ENCODE measurements around the gene PALLD. TPM values are rescaled to one million over a fixed set of nuclear protein-coding genes. Genes with fewer than 3 reads are reported as not detected.

PALLD gene
- total RNA-seq, 1 donor from 2014 or later = 104 TPM

DNA sequence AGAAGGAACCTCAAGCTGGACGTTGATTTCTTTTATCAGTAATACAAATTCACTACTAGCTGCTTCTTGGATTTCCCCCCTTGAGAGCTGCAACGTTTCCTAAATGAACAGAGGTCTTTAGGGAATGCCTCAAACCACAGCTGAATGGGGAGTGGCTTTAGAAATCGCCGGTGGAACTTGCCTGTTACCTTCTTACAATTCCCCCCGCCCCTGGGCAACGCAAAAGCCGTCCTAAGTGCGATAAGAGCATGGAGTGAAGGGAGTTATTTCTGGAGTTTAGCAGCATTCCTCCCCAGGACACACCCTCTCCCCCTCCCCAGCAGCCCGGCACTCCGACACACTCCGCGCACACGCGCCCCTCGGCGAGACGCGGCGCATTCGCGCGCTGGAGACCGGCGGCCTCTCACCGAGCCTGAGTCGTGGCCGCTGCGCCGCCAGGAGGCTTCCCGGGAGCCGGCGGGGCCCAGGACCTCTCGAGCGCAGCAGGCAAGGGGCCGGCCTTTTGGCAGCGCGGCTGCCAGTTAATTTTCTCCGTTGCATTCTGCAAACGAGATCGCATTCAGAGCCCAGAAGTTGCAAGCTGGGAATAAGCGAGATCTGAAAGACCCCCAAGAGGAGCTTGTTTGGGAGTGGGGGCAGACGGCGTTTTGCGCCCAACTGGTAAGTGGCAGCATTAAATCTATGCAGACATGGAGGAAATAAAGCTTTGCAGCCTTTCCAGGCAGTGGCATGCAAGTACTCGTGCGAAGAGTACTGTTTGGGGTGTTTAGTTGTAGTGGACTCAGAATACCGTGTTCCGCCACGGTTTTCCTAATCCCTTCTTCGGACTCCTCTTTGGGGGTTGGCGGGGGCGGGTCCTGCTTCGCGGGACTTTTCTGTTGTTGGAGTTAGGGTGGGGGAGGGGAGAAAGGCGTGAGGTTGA, 134.7 kb downstream of the PALLD start:
- intact Hi-C loops (cut with DNase I) = no loop called here
- ATAC-seq (peak; percentile 91), DNase-seq (ENCODE audit: low spot score) (peak; percentile 70)

GRCh38 chr4:168632301-168632725, 135.5 kb downstream of the PALLD start:
- intact Hi-C loops (cut with DNase I) = no loop called here
- no peak for ATAC-seq
- DNase-seq (ENCODE audit: low spot score) = no peak

- ATAC-seq = no peak
Measured at GRCh38 chr4:168633064-168633463, 136.2 kb downstream of the PALLD start.

GRCh38 chr4:168633496-168633895, 136.6 kb downstream of the PALLD start:
- DNase-seq (ENCODE audit: low spot score) (no peak), ATAC-seq (no peak)
- intact Hi-C loops (cut with DNase I) = no loop called here

More at GRCh38 chr4:168633064-168633463, 136.2 kb downstream of the PALLD start:
- intact Hi-C loops (cut with DNase I) = no loop called here
- no peak for DNase-seq (ENCODE audit: low spot score)

DNA sequence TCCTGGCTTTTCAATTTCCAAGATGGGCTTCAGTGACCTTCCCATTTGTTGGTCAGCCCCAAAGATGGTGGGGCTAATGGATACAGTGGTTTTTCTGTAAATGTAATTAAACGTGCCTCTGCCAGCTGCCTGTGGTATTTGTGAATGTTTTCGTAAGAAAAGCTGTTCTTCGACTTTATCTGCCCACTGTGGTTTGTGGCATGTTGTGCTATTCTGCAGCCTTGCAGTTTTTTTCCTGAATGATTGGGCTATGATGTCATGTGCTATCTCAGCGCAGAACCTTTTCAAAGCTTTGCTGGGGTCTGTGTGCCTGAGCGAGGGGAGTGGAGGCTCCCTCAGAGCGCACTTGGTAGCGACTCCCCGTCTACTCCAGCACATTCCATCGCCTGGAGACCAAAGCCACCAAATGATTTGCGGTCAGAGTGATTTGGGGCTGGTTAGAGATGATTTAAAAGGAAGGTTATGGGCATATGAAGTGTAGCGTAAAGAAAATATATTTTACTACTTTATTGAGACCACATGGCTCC, 137.5 kb downstream of the PALLD start:
- DNase-seq (ENCODE audit: low spot score) (no peak), ATAC-seq (peak; percentile 26)
- intact Hi-C loops (cut with DNase I) = no loop called here

- DNase-seq (ENCODE audit: low spot score) (no peak), ATAC-seq (no peak)
- intact Hi-C loops (cut with DNase I) = no loop called here
Measured at GRCh38 chr4:168636040-168636439, 139.2 kb downstream of the PALLD start.

DNA sequence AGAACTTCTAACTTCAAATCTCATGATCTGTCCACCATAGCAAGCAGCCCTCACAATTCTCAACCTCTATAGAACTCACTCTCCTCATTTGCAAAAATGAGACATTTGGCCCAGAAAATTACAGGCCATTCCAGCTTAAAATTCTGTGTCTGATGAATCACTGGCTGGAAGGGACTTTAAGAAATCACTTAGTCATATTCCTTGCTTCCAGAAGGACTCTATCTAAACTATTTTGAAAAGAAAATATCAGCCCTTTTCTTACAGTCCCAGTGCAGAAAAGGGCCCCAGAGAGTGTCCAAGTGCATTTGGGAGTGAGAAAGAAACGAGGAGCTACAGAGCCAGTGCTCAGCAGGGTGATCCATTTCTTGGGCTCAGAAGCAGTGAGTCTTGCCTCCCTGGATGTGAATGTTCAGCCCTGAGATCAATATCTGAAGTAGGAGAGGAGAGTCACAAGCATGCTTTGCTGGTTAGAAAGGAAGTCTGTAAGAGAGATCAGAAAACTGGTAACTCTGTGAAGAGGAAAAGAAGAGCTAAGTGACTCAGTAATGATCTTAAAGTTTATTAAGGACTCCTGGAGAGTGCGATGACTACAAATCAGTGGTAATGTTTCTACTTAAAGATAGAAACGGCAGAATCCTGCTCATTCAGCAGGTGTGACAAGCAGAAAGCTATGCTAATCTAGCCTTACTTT, 139.8 kb downstream of the PALLD start:
- intact Hi-C loops (cut with DNase I) = no loop called here

DNA sequence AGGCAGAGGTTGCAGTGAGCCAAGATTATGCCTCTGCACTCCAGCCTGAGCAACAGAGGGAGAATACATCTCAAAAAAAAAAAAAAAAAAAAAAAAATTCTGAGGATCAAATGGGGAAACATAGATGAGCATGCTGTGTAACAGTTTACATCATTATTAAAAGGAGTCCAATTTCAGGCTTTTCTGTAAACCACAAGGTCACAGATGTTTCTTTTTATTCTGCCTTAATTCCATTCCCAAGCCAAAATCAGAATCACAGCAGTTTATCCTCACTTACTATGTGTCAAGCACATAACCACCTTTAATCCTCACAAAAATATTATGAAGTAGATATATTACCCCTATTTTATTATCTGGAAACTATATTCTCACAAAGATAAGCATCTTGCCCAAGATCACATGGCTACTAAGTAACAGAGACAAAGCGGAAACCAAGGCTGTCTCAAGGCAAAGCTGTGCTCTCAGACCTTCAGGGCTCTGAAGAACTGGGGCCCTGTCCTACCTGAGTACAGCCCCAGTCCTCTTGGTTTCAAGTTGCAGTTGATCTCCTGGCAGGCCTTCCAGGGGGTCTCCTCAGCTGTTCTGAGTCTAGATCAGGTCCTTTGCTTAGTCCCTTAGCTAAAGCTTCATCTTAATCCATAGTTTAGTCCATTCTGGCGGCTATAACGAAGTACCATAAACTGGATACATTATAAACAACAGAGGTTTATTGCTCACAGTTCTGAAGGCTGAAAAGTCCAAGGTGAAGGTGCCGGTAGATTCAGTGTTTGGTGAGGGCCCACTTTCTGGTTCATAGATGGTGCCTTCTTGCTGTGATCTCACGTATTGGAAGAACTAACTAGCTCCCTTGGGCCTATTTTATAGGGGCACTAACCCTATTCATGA, 141.3 kb downstream of the PALLD start:
- ATAC-seq = peak; percentile 27
- intact Hi-C loops (cut with DNase I) = no loop called here
- DNase-seq (ENCODE audit: low spot score) = no peak

More for the DNA sequence above, 139.8 kb downstream of the PALLD start:
- DNase-seq (ENCODE audit: low spot score) (no peak), ATAC-seq (peak; percentile 6)

DNA sequence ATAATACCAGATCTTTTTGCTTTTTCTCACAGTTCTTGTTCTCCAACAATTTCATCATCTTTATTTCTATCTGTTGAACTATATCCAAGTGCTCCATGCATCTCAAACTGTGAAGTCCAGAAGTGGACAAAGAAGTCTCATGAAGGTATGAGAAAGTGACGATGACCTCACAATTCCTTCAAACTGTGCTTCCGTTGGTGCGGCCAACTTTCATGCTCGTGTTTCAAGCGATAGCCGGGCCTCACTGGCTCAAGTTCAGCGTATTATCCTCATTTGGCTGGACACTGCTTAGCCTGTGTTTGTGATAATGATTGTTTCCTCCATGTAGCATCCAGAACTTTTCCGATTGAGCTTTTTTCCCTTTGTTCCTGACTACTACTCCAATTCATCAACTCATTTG, 143.1 kb downstream of the PALLD start:
- DNase-seq (ENCODE audit: low spot score) (no peak), ATAC-seq (no peak)
- intact Hi-C loops (cut with DNase I) = no loop called here

DNA sequence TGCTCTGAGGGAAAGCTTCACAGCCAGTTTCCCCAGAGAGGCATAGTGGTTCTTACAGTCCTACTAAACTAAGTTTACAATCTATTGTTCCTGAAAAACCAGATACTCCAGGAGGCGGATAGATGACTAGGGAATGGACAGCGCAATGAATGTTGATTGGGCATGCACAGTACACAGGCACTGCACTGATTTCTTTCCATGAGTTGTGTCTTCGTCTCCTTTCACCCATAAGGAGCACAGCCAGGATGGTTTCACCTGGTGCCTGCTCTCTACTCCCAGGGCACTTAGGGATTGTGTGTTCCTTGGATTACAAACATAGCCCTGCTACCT, 144.9 kb downstream of the PALLD start:
- ATAC-seq (no peak), DNase-seq (ENCODE audit: low spot score) (no peak)
- intact Hi-C loops (cut with DNase I) = no loop called here

DNA sequence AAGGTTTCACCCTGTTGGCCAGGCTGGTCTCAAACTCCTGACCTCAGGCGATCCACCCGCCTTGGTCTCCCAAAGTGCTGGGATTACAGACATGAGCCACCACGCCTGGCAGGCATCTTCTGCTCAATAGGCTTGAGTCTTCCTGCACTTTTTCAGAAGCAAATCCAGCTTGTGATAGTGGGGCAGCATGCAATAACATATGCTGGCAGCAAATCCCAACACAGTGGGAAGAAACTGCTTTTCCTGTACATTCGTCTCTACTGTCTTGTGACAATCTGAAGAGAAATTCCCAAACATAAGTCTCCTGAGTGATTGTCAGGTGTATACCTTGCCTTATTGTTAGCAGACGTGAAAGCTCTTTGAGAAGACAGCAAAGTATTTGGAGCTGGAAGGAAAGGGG, 145.7 kb downstream of the PALLD start:
- intact Hi-C loops (cut with DNase I) = no loop called here
- ATAC-seq = no peak
- DNase-seq (ENCODE audit: low spot score) = no peak

DNA sequence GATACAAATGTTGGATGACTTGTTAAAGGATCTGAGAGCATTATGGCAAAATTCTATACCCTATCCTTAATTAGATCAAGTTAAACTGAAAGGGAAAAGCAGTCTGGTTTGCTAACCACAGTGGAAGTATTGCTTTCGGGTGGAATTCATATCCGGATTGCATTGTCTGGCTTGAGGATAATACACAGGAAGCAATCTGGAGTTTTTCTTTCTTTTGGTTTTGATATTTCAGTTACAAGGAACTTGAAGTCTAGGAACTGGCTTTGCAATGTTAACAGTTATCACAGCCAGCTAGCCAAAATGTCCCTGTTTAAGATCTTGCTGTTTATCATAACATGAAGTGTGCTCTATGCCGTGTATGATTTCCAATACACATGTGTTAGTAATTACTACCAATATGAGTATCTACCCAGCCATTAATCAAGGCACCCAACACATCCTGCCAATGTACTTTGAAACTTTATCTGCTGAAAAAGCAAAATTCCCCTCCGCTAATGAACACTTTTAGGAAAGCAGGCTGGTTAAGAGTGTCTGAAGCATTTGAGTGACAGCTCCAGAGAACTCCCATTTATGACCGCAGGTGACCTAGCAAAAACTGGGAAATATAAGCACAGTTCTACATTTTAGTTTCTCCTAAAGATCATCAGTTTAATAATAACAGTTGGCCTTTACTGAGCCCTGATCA, 146.4 kb downstream of the PALLD start:
- intact Hi-C loops (cut with DNase I) = no loop called here
- ATAC-seq = no peak
- no peak for DNase-seq (ENCODE audit: low spot score)

DNA sequence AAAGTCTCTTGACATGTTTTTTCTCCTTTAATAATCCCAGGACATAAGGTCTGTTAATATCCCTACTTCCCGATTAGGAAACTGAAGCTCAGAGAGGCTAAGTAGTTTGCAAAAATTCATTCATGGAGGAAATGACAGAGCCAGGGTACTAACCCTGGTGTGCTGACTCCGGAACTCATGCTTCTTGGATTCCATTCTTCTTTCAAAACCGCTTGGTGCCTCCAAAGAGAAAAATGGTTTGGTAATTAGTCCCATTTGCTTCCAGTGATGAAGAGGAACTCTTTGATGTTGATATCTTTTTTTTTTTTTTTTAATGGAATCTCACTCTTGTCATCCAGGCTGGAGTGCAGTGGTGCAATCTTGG, 146.9 kb downstream of the PALLD start:
- ATAC-seq (no peak), DNase-seq (ENCODE audit: low spot score) (no peak)
- intact Hi-C loops (cut with DNase I) = no loop called here

DNA sequence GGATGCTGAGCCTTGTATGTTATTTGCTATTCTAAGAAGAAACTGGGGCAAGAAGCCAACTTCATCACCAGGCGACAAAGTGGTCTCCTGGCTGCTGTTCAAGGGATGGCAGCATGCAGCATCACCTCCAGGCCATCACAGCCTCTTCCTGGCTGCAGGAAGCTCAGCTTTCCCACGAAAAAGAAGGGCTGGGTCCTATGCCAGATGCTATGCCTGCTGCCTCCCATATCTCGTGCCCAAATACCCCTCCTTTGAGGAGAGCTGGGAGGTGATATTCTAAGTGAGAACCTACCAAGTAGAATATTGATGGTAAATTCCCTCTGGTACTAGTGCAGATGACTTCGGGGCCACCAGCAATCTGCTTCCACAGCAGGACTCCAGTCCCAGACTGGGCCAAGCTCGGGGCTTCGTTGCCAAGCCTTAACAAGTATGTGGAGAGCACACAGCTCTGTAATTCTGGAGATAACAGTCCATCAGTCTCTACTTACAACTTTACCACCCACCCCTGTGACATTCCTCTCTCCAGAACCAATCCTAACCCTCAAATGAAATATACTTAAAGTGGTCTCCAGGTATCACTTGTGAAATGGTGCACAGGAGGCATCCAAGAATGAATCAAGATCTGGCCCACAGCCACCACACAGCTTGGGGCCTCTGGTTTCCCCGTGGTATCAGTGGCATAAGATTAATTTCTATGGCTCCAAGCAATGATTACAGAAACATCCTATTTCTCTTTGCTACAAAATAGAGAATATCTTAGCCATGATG, 149.3 kb downstream of the PALLD start:
- no peak for DNase-seq (ENCODE audit: low spot score)
- no peak for ATAC-seq
- intact Hi-C loops (cut with DNase I) = no loop called here

DNA sequence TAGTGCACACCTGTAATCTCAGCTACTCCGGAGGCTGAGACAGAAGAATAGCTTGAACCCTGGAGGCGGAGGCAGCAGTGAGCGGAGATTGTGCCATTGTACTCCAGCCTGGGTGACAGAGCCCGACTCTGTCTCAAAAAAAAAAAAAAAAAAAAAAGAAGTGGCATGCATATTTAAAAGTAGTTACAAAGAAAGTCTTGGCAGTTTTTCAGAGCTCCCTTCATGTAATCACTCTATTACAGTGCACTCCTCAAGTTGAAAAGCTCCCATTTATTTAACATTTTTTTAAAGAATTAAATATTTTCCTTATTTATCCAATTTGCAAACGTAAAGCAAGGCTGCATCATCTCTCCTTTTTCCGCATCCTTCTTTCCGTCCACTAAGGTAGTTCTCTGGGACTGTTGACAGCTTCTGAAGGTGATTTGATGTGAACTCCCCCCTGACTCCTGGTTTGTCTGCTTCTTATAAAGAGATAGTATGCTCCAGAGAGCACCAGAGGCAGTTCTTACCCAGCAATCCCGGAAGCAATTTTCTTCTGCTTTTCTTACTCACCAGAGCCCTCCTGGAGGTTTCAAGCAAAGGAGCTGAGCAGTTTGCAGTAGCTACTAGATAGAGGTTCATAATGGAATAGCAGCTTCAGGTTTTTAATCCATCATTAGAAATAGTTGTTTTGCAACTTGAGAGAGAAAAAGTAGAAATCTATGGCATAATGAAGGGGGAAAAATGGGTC, 151.0 kb downstream of the PALLD start:
- no peak for ATAC-seq
- intact Hi-C loops (cut with DNase I) = no loop called here
- no peak for DNase-seq (ENCODE audit: low spot score)

GRCh38 chr4:168648494-168648893, 151.6 kb downstream of the PALLD start:
- intact Hi-C loops (cut with DNase I) = no loop called here
- ATAC-seq (no peak), DNase-seq (ENCODE audit: low spot score) (no peak)

- intact Hi-C loops (cut with DNase I) = no loop called here
- no peak for DNase-seq (ENCODE audit: low spot score)
- no peak for ATAC-seq
Measured at GRCh38 chr4:168648929-168649328, 152.1 kb downstream of the PALLD start.
